ENCODE measurements around the gene GLCE.

GLCE gene

GRCh38 chr15:69219690-69220089, 59.3 kb downstream of the GLCE start:
- no peak overlapping the region for H3K4me3 ChIP-seq (ENCODE audit: low read depth, low read length)
- H3K36me3 ChIP-seq (ENCODE audit: control insufficient read depth, insufficient read depth, low read length) = no peaks in the 10 kb centered on the region
- H3K9ac ChIP-seq (ENCODE audit: low read depth, low read length) = no peak overlapping the region
- no peaks in the 10 kb centered on the region for H3K9me3 ChIP-seq (ENCODE audit: control insufficient read depth, insufficient read depth, low read length)
- peaks cover 2% of the 10 kb centered on the region for H3K4me1 ChIP-seq (ENCODE audit: control insufficient read depth, insufficient read depth, low read length)
- H3K27me3 ChIP-seq (ENCODE audit: control insufficient read depth, insufficient read depth, low read length) = no peaks in the 10 kb centered on the region

- H3K9ac ChIP-seq (ENCODE audit: low read depth, low read length) = no peak overlapping the region
Observed at GRCh38 chr15:69222002-69222474, 61.6 kb downstream of the GLCE start.

DNA sequence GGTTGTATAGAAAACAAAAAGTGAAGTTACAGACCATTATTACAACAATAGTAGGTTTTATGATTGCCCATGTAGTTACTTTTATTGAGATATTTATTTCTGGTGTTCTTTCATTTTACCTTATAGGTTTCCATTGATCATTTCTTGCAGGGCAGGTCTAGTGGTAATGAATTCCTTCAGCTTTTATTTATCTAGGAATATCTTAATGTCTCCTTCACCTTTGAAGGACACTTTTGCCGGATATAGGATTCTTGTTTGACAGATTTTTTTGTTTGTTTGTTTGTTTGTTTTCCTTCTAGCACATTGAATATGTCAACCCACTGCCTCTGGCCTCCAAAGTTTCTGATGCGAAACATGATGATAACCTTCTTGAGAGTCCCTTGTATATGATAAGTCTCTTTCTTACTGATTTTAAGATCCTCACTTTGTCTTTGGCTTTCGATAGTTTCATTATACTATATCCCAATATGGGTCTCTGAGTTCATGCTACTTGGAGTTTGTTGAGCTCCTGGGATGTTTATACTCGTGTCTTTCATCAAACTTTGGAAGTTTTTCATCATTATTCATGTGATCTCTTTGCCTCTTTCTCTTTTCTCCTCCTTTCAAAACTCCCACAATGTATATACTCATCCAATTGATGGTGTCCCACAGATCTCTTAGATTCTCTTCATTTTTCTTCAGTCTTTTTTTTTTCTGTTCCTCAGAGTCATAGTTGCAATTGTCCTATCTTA, 62.8 kb downstream of the GLCE start:
- no peak overlapping the region for H3K4me3 ChIP-seq (ENCODE audit: low read depth, low read length)
- no peaks in the 10 kb centered on the region for H3K27me3 ChIP-seq (ENCODE audit: control insufficient read depth, insufficient read depth, low read length)
- no peak overlapping the region for H3K9ac ChIP-seq (ENCODE audit: low read depth, low read length)
- no peaks in the 10 kb centered on the region for H3K36me3 ChIP-seq (ENCODE audit: control insufficient read depth, insufficient read depth, low read length)
- H3K4me1 ChIP-seq (ENCODE audit: control insufficient read depth, insufficient read depth, low read length) = peaks cover 2% of the 10 kb centered on the region
- no peaks in the 10 kb centered on the region for H3K9me3 ChIP-seq (ENCODE audit: control insufficient read depth, insufficient read depth, low read length)

More at GRCh38 chr15:69222002-69222474, 61.6 kb downstream of the GLCE start:
- no peaks in the 10 kb centered on the region for H3K27me3 ChIP-seq (ENCODE audit: control insufficient read depth, insufficient read depth, low read length)
- peaks cover 2% of the 10 kb centered on the region for H3K4me1 ChIP-seq (ENCODE audit: control insufficient read depth, insufficient read depth, low read length)
- no peaks in the 10 kb centered on the region for H3K9me3 ChIP-seq (ENCODE audit: control insufficient read depth, insufficient read depth, low read length)
- no peak overlapping the region for H3K4me3 ChIP-seq (ENCODE audit: low read depth, low read length)
- H3K36me3 ChIP-seq (ENCODE audit: control insufficient read depth, insufficient read depth, low read length) = no peaks in the 10 kb centered on the region

GRCh38 chr15:69224383-69224782, 63.9 kb downstream of the GLCE start:
- H3K4me1 ChIP-seq (ENCODE audit: control insufficient read depth, insufficient read depth, low read length) = peaks cover 2% of the 10 kb centered on the region
- no peaks in the 10 kb centered on the region for H3K27me3 ChIP-seq (ENCODE audit: control insufficient read depth, insufficient read depth, low read length)
- H3K9me3 ChIP-seq (ENCODE audit: control insufficient read depth, insufficient read depth, low read length) = no peaks in the 10 kb centered on the region
- no peak overlapping the region for H3K9ac ChIP-seq (ENCODE audit: low read depth, low read length)
- no peak overlapping the region for H3K4me3 ChIP-seq (ENCODE audit: low read depth, low read length)
- no peaks in the 10 kb centered on the region for H3K36me3 ChIP-seq (ENCODE audit: control insufficient read depth, insufficient read depth, low read length)

DNA sequence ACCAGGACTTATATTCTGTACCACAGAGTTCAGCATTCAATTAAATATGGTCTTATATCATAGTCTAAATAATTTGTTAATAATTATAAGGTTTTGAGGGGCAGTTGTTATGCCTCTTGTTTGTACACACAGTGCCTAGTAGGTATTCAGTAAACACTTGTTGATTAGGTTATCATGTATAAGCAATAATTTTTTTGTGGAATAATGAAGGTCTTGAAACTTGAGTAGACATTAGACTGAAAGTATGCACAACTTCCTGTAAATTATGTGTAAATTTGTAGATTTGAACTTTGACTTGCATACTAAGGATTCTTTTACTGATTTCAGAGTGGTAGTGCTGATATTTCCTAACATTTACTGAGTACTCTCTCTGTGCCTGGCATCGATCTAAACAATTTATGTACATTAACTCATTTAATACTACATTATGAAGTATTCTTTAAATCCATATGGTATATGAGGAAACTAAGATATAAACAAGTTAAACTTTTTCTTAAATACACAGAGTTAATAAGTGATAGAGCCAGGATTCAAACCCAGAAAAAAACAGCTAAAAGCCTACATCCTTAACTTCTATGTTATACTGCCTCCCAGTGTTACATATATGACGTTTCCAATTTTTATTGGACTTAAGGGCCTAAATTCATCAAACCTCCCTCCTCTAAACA, 65.1 kb downstream of the GLCE start:
- Histone ChIP-seq H3K4me1 (ENCODE audit: control insufficient read depth, insufficient read depth, low read length) (peaks cover 2% of the 10 kb centered on the region), H3K4me3 (ENCODE audit: low read depth, low read length) (no peak overlapping the region), H3K36me3 (ENCODE audit: control insufficient read depth, insufficient read depth, low read length) (no peaks in the 10 kb centered on the region), H3K9ac (ENCODE audit: low read depth, low read length) (no peak overlapping the region), H3K9me3 (ENCODE audit: control insufficient read depth, insufficient read depth, low read length) (no peaks in the 10 kb centered on the region), H3K27me3 (ENCODE audit: control insufficient read depth, insufficient read depth, low read length) (no peaks in the 10 kb centered on the region)

DNA sequence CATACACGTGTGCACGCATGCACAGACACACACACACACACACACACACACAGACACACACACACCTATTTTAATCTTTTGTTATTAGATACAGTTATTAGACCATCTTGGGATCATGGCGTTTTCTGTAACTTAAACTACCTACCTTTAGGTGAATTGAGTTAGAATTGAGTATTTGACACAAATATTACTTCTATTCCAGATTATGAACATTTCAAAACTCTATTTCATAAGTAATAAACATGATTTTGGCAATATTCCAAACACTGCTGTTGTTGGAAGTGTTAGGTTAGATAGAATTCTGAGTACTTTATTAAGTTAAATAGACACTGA, 65.6 kb downstream of the GLCE start:
- H3K4me3 ChIP-seq (ENCODE audit: low read depth, low read length) = no peak overlapping the region
- H3K9ac ChIP-seq (ENCODE audit: low read depth, low read length) = no peak overlapping the region
- peaks cover 2% of the 10 kb centered on the region for H3K4me1 ChIP-seq (ENCODE audit: control insufficient read depth, insufficient read depth, low read length)
- H3K9me3 ChIP-seq (ENCODE audit: control insufficient read depth, insufficient read depth, low read length) = no peaks in the 10 kb centered on the region
- no peaks in the 10 kb centered on the region for H3K36me3 ChIP-seq (ENCODE audit: control insufficient read depth, insufficient read depth, low read length)
- H3K27me3 ChIP-seq (ENCODE audit: control insufficient read depth, insufficient read depth, low read length) = no peaks in the 10 kb centered on the region

- Histone ChIP-seq H3K36me3 (ENCODE audit: control insufficient read depth, insufficient read depth, low read length) (no peaks in the 10 kb centered on the region), H3K4me3 (ENCODE audit: low read depth, low read length) (no peak overlapping the region), H3K4me1 (ENCODE audit: control insufficient read depth, insufficient read depth, low read length) (no peaks in the 10 kb centered on the region), H3K9ac (ENCODE audit: low read depth, low read length) (no peak overlapping the region), H3K9me3 (ENCODE audit: control insufficient read depth, insufficient read depth, low read length) (no peaks in the 10 kb centered on the region), H3K27me3 (ENCODE audit: control insufficient read depth, insufficient read depth, low read length) (no peaks in the 10 kb centered on the region)
Observed at GRCh38 chr15:69232144-69232543, 71.7 kb downstream of the GLCE start.

- Histone ChIP-seq H3K4me1 (ENCODE audit: control insufficient read depth, insufficient read depth, low read length) (no peaks in the 10 kb centered on the region), H3K9ac (ENCODE audit: low read depth, low read length) (no peak overlapping the region), H3K4me3 (ENCODE audit: low read depth, low read length) (no peak overlapping the region), H3K27me3 (ENCODE audit: control insufficient read depth, insufficient read depth, low read length) (no peaks in the 10 kb centered on the region), H3K9me3 (ENCODE audit: control insufficient read depth, insufficient read depth, low read length) (no peaks in the 10 kb centered on the region), H3K36me3 (ENCODE audit: control insufficient read depth, insufficient read depth, low read length) (no peaks in the 10 kb centered on the region)
Observed at GRCh38 chr15:69232765-69233164, 72.3 kb downstream of the GLCE start.

- Histone ChIP-seq H3K27me3 (ENCODE audit: control insufficient read depth, insufficient read depth, low read length) (no peaks in the 10 kb centered on the region), H3K4me3 (ENCODE audit: low read depth, low read length) (no peak overlapping the region), H3K4me1 (ENCODE audit: control insufficient read depth, insufficient read depth, low read length) (no peaks in the 10 kb centered on the region), H3K9me3 (ENCODE audit: control insufficient read depth, insufficient read depth, low read length) (no peaks in the 10 kb centered on the region), H3K36me3 (ENCODE audit: control insufficient read depth, insufficient read depth, low read length) (no peaks in the 10 kb centered on the region), H3K9ac (ENCODE audit: low read depth, low read length) (no peak overlapping the region)
Observed at GRCh38 chr15:69234676-69235075, 74.2 kb downstream of the GLCE start.

DNA sequence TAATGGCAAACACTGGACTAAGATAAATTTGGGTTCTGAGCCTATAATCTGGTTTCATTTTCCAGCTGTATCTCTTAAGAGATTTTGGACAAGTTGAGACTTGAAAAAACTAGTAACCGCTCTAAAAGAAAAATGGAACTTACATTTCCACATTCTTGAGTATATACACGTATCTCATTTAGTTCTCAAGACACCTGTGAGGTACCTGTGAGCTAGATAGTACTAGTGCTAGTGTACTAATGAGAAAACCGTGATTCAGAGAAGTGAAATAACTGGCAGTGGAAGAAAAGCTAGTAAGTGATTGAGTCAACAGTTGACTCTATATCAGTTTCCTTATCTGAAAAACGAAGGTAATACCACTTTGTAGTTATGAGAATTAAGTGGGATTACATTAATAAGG, 76.1 kb downstream of the GLCE start:
- H3K9me3 ChIP-seq (ENCODE audit: control insufficient read depth, insufficient read depth, low read length) = no peaks in the 10 kb centered on the region
- no peaks in the 10 kb centered on the region for H3K4me1 ChIP-seq (ENCODE audit: control insufficient read depth, insufficient read depth, low read length)
- no peaks in the 10 kb centered on the region for H3K36me3 ChIP-seq (ENCODE audit: control insufficient read depth, insufficient read depth, low read length)
- no peak overlapping the region for H3K9ac ChIP-seq (ENCODE audit: low read depth, low read length)
- no peak overlapping the region for H3K4me3 ChIP-seq (ENCODE audit: low read depth, low read length)
- no peaks in the 10 kb centered on the region for H3K27me3 ChIP-seq (ENCODE audit: control insufficient read depth, insufficient read depth, low read length)

DNA sequence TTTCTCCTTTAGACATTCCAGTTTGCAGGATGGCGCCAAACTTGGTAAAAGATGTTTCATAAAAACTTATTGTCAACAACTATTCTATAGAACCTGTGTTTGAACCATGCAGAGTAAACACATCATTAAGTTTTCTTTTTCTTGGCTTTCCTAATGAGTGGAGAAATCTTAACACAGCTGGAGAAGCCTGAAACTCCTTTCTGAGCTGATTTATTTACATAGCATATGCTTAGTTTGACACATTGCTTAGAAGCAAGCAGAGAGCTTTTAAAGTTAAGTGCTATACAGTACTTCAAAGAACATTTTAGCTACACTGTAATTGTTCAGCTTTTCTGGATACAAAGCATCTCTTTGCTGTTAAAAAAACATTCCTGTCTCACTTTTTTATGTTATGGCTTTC, 77.3 kb downstream of the GLCE start:
- Histone ChIP-seq H3K36me3 (ENCODE audit: control insufficient read depth, insufficient read depth, low read length) (no peaks in the 10 kb centered on the region), H3K4me1 (ENCODE audit: control insufficient read depth, insufficient read depth, low read length) (no peaks in the 10 kb centered on the region), H3K27me3 (ENCODE audit: control insufficient read depth, insufficient read depth, low read length) (no peaks in the 10 kb centered on the region), H3K9ac (ENCODE audit: low read depth, low read length) (no peak overlapping the region), H3K9me3 (ENCODE audit: control insufficient read depth, insufficient read depth, low read length) (no peaks in the 10 kb centered on the region), H3K4me3 (ENCODE audit: low read depth, low read length) (no peak overlapping the region)

GRCh38 chr15:69244798-69245197, 84.4 kb downstream of the GLCE start:
- H3K4me1 ChIP-seq (ENCODE audit: control insufficient read depth, insufficient read depth, low read length) = no peaks in the 10 kb centered on the region
- H3K36me3 ChIP-seq (ENCODE audit: control insufficient read depth, insufficient read depth, low read length) = no peaks in the 10 kb centered on the region
- H3K9me3 ChIP-seq (ENCODE audit: control insufficient read depth, insufficient read depth, low read length) = no peaks in the 10 kb centered on the region
- H3K4me3 ChIP-seq (ENCODE audit: low read depth, low read length) = no peak overlapping the region
- H3K27me3 ChIP-seq (ENCODE audit: control insufficient read depth, insufficient read depth, low read length) = no peaks in the 10 kb centered on the region
- H3K9ac ChIP-seq (ENCODE audit: low read depth, low read length) = no peak overlapping the region

Data from iPS-15b (cell line).